Stimulated activated CD4-positive, alpha-beta T cell treated with anti-CD3 and anti-CD28 coated beads, Interleukin-2, amount 100 ng/mL, for 24 hours (primary cell): ENCODE measurements around the gene LEFTY1.
A peak's percentile ranks its signal among the peaks of the same experiment; 100 is the strongest.
"Not testable (repeated sequence)": the region's sequence is repeated elsewhere in the genome, so short reads cannot be mapped to it uniquely, and the experiment has no call there.

Source experiments
- DNase-seq, 2 donors: peaks; one replicate each; pipeline ENCODE4 v3.0.0-alpha.2; 2020

Gene LEFTY1

GRCh38 chr1:225846331-225847310 lies 42.3 kb downstream of the LEFTY1 start:
- no peak for DNase-seq

GRCh38 chr1:225845571-225846259 lies 43.2 kb downstream of the LEFTY1 start:
- peak; percentile 44 to 53 for DNase-seq

- no peak for DNase-seq
Observed at GRCh38 chr1:225845097-225845496, 43.8 kb downstream of the LEFTY1 start.

- no peak for DNase-seq
Observed at GRCh38 chr1:225844236-225845061, 44.5 kb downstream of the LEFTY1 start.

GRCh38 chr1:225843426-225843795 lies 45.5 kb downstream of the LEFTY1 start:
- no peak for DNase-seq

- no peak for DNase-seq
Observed at GRCh38 chr1:225842788-225843425, 46.0 kb downstream of the LEFTY1 start.

GRCh38 chr1:225842074-225842473 lies 46.9 kb downstream of the LEFTY1 start:
- DNase-seq: no peak

- no peak for DNase-seq
Observed at GRCh38 chr1:225840713-225841112, 48.2 kb downstream of the LEFTY1 start.

GRCh38 chr1:225840223-225840610 lies 48.7 kb downstream of the LEFTY1 start:
- DNase-seq: no peak

- DNase-seq: no peak
Observed at GRCh38 chr1:225838793-225839192, 50.2 kb downstream of the LEFTY1 start.

GRCh38 chr1:225836296-225836695 lies 52.6 kb downstream of the LEFTY1 start:
- DNase-seq: not testable (repeated sequence)
